Activated CD8-positive, alpha-beta memory T cell treated with anti-CD3 and anti-CD28 coated beads for 36 hours (primary cell): ENCODE measurements around the gene OAS2. TPM values are rescaled to one million over a fixed set of nuclear protein-coding genes. Genes with fewer than 3 reads are reported as not detected.

Experiments
- total RNA-seq, 2 experiments: library from RNA; stranded (reverse); gene quantifications; one replicate each; pipeline ENCODE4 v1.2.3, GENCODE V29; 2021

OAS2 gene
- total RNA-seq, 2 experiments from 2014 or later = 44.7 to 51.9 TPM

Other genes with a start within 250 kb of the OAS2 start
- gene RPH3A, start 186.8 kb upstream of the OAS2 start, total RNA-seq = not detected
- gene OAS1, start 71.6 kb upstream of the OAS2 start, total RNA-seq = 1 to 10 TPM; 5.1 to 6.4 TPM
- 10 to 100 TPM in 1 of 2 experiments, 1 to 10 TPM in 1; 9.3 to 10.0 TPM for gene OAS3, start 40.0 kb upstream of the OAS2 start, total RNA-seq
- 1 to 10 TPM; 3.1 to 3.3 TPM for gene DTX1, start 78.2 kb downstream of the OAS2 start, total RNA-seq
- gene RASAL1, start 157.2 kb downstream of the OAS2 start, total RNA-seq = under 1 TPM; 0.19 TPM
- under 1 TPM; 0.17 to 0.38 TPM for gene CFAP73, start 171.2 kb downstream of the OAS2 start, total RNA-seq
- gene DDX54, start 207.0 kb downstream of the OAS2 start, total RNA-seq = 100 to 1,000 TPM; 120 to 128 TPM
- gene RITA1, start 207.2 kb downstream of the OAS2 start, total RNA-seq = 10 to 100 TPM; 26.1 to 28.2 TPM
- gene TPCN1, start 242.9 kb downstream of the OAS2 start, total RNA-seq = 10 to 100 TPM; 22.6 to 25.0 TPM